ENCODE measurements around the gene CDRT15. TPM values are rescaled to one million over a fixed set of nuclear protein-coding genes. Genes with fewer than 3 reads are reported as not detected.

The CDRT15 gene
- total and polyA plus RNA-seq, 2 experiments from 2014 or later = 0.40 TPM; not detected in 1

DNA sequence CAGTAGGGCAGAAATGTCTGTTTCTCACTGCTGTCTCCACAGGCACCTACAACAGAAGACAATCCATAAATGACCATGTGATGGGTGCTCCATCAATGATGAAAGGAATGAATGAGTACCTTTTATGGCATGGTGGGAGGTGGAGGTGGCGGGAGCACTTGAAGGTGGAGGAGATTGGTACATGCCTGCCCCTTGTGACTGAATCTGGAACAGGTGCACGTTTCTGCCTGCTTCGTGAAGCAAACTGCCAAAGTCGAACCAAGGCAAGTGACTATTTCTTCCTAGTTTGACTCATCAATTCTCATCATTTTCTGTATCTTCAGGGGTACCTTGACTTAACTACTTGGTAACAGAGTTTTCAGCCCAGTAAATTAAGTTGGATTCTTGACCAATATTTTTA is 25.4 kb downstream of the CDRT15 start (continued):
- TF ChIP-seq, protein P1, sequence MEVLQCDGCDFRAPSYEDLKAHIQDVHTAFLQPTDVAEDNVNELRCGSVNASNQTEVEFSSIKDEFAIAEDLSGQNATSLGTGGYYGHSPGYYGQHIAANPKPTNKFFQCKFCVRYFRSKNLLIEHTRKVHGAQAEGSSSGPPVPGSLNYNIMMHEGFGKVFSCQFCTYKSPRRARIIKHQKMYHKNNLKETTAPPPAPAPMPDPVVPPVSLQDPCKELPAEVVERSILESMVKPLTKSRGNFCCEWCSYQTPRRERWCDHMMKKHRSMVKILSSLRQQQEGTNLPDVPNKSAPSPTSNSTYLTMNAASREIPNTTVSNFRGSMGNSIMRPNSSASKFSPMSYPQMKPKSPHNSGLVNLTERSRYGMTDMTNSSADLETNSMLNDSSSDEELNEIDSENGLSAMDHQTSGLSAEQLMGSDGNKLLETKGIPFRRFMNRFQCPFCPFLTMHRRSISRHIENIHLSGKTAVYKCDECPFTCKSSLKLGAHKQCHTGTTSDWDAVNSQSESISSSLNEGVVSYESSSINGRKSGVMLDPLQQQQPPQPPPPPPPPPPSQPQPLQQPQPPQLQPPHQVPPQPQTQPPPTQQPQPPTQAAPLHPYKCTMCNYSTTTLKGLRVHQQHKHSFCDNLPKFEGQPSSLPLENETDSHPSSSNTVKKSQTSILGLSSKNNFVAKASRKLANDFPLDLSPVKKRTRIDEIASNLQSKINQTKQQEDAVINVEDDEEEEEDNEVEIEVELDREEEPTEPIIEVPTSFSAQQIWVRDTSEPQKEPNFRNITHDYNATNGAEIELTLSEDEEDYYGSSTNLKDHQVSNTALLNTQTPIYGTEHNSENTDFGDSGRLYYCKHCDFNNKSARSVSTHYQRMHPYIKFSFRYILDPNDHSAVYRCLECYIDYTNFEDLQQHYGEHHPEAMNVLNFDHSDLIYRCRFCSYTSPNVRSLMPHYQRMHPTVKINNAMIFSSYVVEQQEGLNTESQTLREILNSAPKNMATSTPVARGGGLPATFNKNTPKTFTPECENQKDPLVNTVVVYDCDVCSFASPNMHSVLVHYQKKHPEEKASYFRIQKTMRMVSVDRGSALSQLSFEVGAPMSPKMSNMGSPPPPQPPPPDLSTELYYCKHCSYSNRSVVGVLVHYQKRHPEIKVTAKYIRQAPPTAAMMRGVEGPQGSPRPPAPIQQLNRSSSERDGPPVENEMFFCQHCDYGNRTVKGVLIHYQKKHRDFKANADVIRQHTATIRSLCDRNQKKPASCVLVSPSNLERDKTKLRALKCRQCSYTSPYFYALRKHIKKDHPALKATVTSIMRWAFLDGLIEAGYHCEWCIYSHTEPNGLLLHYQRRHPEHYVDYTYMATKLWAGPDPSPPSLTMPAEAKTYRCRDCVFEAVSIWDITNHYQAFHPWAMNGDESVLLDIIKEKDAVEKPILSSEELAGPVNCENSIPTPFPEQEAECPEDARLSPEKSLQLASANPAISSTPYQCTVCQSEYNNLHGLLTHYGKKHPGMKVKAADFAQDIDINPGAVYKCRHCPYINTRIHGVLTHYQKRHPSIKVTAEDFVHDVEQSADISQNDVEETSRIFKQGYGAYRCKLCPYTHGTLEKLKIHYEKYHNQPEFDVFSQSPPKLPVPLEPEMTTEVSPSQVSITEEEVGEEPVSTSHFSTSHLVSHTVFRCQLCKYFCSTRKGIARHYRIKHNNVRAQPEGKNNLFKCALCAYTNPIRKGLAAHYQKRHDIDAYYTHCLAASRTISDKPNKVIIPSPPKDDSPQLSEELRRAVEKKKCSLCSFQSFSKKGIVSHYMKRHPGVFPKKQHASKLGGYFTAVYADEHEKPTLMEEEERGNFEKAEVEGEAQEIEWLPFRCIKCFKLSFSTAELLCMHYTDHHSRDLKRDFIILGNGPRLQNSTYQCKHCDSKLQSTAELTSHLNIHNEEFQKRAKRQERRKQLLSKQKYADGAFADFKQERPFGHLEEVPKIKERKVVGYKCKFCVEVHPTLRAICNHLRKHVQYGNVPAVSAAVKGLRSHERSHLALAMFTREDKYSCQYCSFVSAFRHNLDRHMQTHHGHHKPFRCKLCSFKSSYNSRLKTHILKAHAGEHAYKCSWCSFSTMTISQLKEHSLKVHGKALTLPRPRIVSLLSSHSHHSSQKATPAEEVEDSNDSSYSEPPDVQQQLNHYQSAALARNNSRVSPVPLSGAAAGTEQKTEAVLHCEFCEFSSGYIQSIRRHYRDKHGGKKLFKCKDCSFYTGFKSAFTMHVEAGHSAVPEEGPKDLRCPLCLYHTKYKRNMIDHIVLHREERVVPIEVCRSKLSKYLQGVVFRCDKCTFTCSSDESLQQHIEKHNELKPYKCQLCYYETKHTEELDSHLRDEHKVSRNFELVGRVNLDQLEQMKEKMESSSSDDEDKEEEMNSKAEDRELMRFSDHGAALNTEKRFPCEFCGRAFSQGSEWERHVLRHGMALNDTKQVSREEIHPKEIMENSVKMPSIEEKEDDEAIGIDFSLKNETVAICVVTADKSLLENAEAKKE (CRISPR knock-in tag; IDR thresholded peaks at IDR 0.05) = no peak
- TF ChIP-seq ZNF331 (CRISPR knock-in tag; IDR thresholded peaks at IDR 0.05; ENCODE audit: low read depth) (no peak), STAT1 (IDR thresholded peaks at IDR 0.05; ENCODE audit: unreplicated experiment) (no peak), EZH2phosphoT487 (IDR thresholded peaks at IDR 0.05; ENCODE audit: unreplicated experiment) (no peak)
- TF ChIP-seq, protein P2, sequence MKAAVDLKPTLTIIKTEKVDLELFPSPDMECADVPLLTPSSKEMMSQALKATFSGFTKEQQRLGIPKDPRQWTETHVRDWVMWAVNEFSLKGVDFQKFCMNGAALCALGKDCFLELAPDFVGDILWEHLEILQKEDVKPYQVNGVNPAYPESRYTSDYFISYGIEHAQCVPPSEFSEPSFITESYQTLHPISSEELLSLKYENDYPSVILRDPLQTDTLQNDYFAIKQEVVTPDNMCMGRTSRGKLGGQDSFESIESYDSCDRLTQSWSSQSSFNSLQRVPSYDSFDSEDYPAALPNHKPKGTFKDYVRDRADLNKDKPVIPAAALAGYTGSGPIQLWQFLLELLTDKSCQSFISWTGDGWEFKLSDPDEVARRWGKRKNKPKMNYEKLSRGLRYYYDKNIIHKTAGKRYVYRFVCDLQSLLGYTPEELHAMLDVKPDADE (IDR thresholded peaks at IDR 0.05) = no peak
- TF ChIP-seq, protein P3, sequence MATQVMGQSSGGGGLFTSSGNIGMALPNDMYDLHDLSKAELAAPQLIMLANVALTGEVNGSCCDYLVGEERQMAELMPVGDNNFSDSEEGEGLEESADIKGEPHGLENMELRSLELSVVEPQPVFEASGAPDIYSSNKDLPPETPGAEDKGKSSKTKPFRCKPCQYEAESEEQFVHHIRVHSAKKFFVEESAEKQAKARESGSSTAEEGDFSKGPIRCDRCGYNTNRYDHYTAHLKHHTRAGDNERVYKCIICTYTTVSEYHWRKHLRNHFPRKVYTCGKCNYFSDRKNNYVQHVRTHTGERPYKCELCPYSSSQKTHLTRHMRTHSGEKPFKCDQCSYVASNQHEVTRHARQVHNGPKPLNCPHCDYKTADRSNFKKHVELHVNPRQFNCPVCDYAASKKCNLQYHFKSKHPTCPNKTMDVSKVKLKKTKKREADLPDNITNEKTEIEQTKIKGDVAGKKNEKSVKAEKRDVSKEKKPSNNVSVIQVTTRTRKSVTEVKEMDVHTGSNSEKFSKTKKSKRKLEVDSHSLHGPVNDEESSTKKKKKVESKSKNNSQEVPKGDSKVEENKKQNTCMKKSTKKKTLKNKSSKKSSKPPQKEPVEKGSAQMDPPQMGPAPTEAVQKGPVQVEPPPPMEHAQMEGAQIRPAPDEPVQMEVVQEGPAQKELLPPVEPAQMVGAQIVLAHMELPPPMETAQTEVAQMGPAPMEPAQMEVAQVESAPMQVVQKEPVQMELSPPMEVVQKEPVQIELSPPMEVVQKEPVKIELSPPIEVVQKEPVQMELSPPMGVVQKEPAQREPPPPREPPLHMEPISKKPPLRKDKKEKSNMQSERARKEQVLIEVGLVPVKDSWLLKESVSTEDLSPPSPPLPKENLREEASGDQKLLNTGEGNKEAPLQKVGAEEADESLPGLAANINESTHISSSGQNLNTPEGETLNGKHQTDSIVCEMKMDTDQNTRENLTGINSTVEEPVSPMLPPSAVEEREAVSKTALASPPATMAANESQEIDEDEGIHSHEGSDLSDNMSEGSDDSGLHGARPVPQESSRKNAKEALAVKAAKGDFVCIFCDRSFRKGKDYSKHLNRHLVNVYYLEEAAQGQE (IDR thresholded peaks at IDR 0.05; ENCODE audit: unreplicated experiment) = no peak

All from GM23338 (cell line).